PC-9 (cell line): ENCODE data around the gene RNF126. TPM values are rescaled to one million over a fixed set of nuclear protein-coding genes. Genes with fewer than 3 reads are reported as not detected.

ENCODE experiments used
- BruUV-seq: library from RNA; stranded (reverse); fragments of 400-500 nt; replicated peaks from 2 replicates; lab custom pipeline; 2021; lab: Mats Ljungman, UMichigan
- CTCF ChIA-PET: fragments of 300-600 bp; sonication (Branson Sonifier 250); formaldehyde crosslinking; loops from one replicate; lab custom pipeline; 2022; ENCODE audit warnings: antibody characterized with exemption; lab: Charles Lee
- POLR2A ChIA-PET: fragments of 300-600 bp; sonication (Branson Sonifier 250); formaldehyde crosslinking; loops from one replicate; lab custom pipeline; 2022; ENCODE audit warnings: antibody characterized with exemption; ENCODE audit not compliant: unreplicated experiment; lab: Charles Lee
- DNase-seq, 2 experiments: peaks; one replicate each; pipeline versions ENCODE4 v3.0.0 to v3.0.0-alpha.2; 2015 to 2022; ENCODE audit warnings: mixed read lengths in 1 of 2
- H2AFZ ChIP-seq: fragments of 200-600 bp; sonication (generic); 2 replicates; pipeline ENCODE4 v1.8.1; 2017; ENCODE audit warnings: antibody characterized with exemption
- H3F3A ChIP-seq: fragments of 200-600 bp; sonication (generic); 2 replicates; pipeline ENCODE4 v1.8.1; 2017; ENCODE audit warnings: antibody characterized with exemption, mild to moderate bottlenecking, low read depth; ENCODE audit not compliant: insufficient read depth
- H3K27ac ChIP-seq: fragments of 200-600 bp; sonication (generic); 2 replicates; pipeline ENCODE4 v1.6.1; 2016; ENCODE audit warnings: mixed run types
- H3K27me3 ChIP-seq: fragments of 200-600 bp; sonication (generic); 2 replicates; pipeline ENCODE4 v1.6.1; 2016; ENCODE audit warnings: low read depth, mixed run types; ENCODE audit not compliant: insufficient read depth
- H3K36me3 ChIP-seq: fragments of 200-600 bp; sonication (generic); 2 replicates; pipeline ENCODE4 v1.6.1; 2016; ENCODE audit warnings: low read depth, mixed run types
- H3K4me1 ChIP-seq: fragments of 200-600 bp; sonication (generic); replicated peaks from 2 replicates; pipeline ENCODE4 v1.6.1; 2016; ENCODE audit warnings: mixed run types; ENCODE audit not compliant: insufficient read depth
- H3K4me2 ChIP-seq: fragments of 200-600 bp; sonication (generic); 2 replicates; pipeline ENCODE4 v1.6.1; 2017; ENCODE audit warnings: mixed run types
- H3K4me3 ChIP-seq: fragments of 200-600 bp; sonication (generic); 2 replicates; pipeline ENCODE4 v1.6.1; 2016; ENCODE audit warnings: mixed run types
- H3K79me2 ChIP-seq: fragments of 200-600 bp; sonication (generic); 2 replicates; pipeline ENCODE4 v1.6.1; 2017; ENCODE audit warnings: low read depth, mixed run types
- H3K9me2 ChIP-seq: fragments of 200-600 bp; sonication (generic); 2 replicates; pipeline ENCODE4 v1.8.1; 2017; ENCODE audit warnings: mild to moderate bottlenecking; ENCODE audit not compliant: insufficient read depth
- H3K9me3 ChIP-seq: fragments of 200-600 bp; sonication (generic); 2 replicates; pipeline ENCODE4 v1.8.1; 2016; ENCODE audit warnings: low read depth; ENCODE audit not compliant: insufficient read depth
- H4K20me1 ChIP-seq: fragments of 200-600 bp; sonication (generic); 2 replicates; pipeline ENCODE4 v1.8.1; 2017; ENCODE audit not compliant: insufficient read depth
- CTCF ChIP-seq: fragments of 200-600 bp; sonication (generic); conservative IDR thresholded peaks from 2 replicates; pipeline ENCODE4 v1.6.1; 2017; ENCODE audit warnings: mixed run types, antibody characterized with exemption, mild to moderate bottlenecking, moderate library complexity
- EZH2 ChIP-seq: fragments of 200-600 bp; sonication (generic); IDR thresholded peaks from 2 replicates; pipeline ENCODE4 v1.8.0; 2017; ENCODE audit warnings: antibody characterized with exemption, low read depth
- intact Hi-C: fragments of 100-400 bp; cut with micrococcal nuclease; formaldehyde crosslinking; loops from one replicate; pipeline ENCODE4 v1.10.0; 2022; ENCODE audit not compliant: unreplicated experiment
- total RNA-seq: library from RNA; stranded (reverse); gene quantifications from 2 replicates; pipeline ENCODE4 v1.2.3, GENCODE V29; 2021

Gene RNF126
- total RNA-seq, 1 experiment from 2014 or later: 54.4 TPM

GRCh38 chr19:634975-635652 is 27.9 kb downstream of the RNF126 start:
- H2AFZ ChIP-seq: no peak overlapping the region
- peaks cover 7% of the 10 kb centered on the region for H4K20me1 ChIP-seq
- intact Hi-C loops: no loop called here
- peak in 1 of 2 experiments; percentile 27 for DNase-seq
- ChIA-PET CTCF (no interaction called here), POLR2A (no interaction called here)
- H3K4me3 ChIP-seq: no peak overlapping the region
- peaks cover 8% of the 10 kb centered on the region; the same call in 1 of the 2 replicates for H3F3A ChIP-seq
- no peaks in the 10 kb centered on the region for H3K27me3 ChIP-seq
- no TSS peak for BruUV-seq
- H3K79me2 ChIP-seq: peaks cover 34% of the 10 kb centered on the region
- no peaks in the 10 kb centered on the region for H3K36me3 ChIP-seq
- H3K4me1 ChIP-seq: peaks cover 18% of the 10 kb centered on the region
- TF ChIP-seq EZH2 (no peak), CTCF (no peak)
- H3K4me2 ChIP-seq: peak overlapping the region; percentile 97; the same call in 1 of the 2 replicates
- H3K27ac ChIP-seq: no peak overlapping the region
- H3K9me3 ChIP-seq: no peaks in the 10 kb centered on the region
- H3K9me2 ChIP-seq: no peaks in the 10 kb centered on the region

- ChIA-PET CTCF (interaction anchor here (1.2 kb wide), 1 partner anchor 128 kb away, joined by 6 read pairs; no protein-coding TSS in a partner anchor), POLR2A (no interaction called here)
- H4K20me1 ChIP-seq: peaks cover 8% of the 10 kb centered on the region
- H3K4me1 ChIP-seq: peaks cover 14% of the 10 kb centered on the region
- no peaks in the 10 kb centered on the region for H3K9me3 ChIP-seq
- no peak overlapping the region for H3K27ac ChIP-seq
- intact Hi-C loops: no loop called here
- TSS peak; percentile 24 for BruUV-seq
- peaks cover 8% of the 10 kb centered on the region; the same call in 1 of the 2 replicates for H3F3A ChIP-seq
- no peaks in the 10 kb centered on the region for H3K27me3 ChIP-seq
- H3K79me2 ChIP-seq: peaks cover 34% of the 10 kb centered on the region
- H2AFZ ChIP-seq: peak overlapping the region; percentile 98
- peak overlapping the region; percentile 87 for H3K4me3 ChIP-seq
- TF ChIP-seq EZH2 (no peak), CTCF (no peak)
- H3K4me2 ChIP-seq: peak overlapping the region; percentile 97
- H3K9me2 ChIP-seq: no peaks in the 10 kb centered on the region
- peak in 1 of 2 experiments; percentile 16 for DNase-seq
- no peaks in the 10 kb centered on the region for H3K36me3 ChIP-seq
Observed at GRCh38 chr19:633786-634639, 29.0 kb downstream of the RNF126 start.

GRCh38 chr19:633068-633785 is 29.8 kb downstream of the RNF126 start, which contains the start of gene POLRMT:
Gene POLRMT (minus strand): TSS chr19:633537. CDS start chr19:633512, 25 bp downstream.
- CTCF ChIA-PET: interaction anchor here (1.2 kb wide), 1 partner anchor 127 kb away, joined by 6 read pairs; no protein-coding TSS in a partner anchor
- H2AFZ ChIP-seq: peak within 1 kb of the TSS; percentile 98
- no peaks in the 10 kb centered on the region for H3K27me3 ChIP-seq
- peaks cover 34% of the 10 kb centered on the region for H3K79me2 ChIP-seq
- peak within 1 kb of the TSS; percentile 97 for H3K4me2 ChIP-seq
- H3K4me1 ChIP-seq: peaks cover 8% of the 10 kb centered on the region
- no TSS peak for BruUV-seq
- no peak within 1 kb of the TSS for H3K27ac ChIP-seq
- intact Hi-C loops: no loop called here
- H3K4me3 ChIP-seq: peak within 1 kb of the TSS; percentile 87
- no peaks in the 10 kb centered on the region for H3K9me2 ChIP-seq
- H4K20me1 ChIP-seq: peaks cover 11% of the 10 kb centered on the region
- DNase-seq: peak; percentile 91 to 95
- H3F3A ChIP-seq: peaks cover 8% of the 10 kb centered on the region; the same call in 1 of the 2 replicates
- POLR2A ChIA-PET: no interaction called here
- 0 out of 2 replicates have a peak, but pooled peaks cover 7% of the 10 kb centered on the region for H3K36me3 ChIP-seq
- no peak for TF ChIP-seq CTCF
- no peak for TF ChIP-seq EZH2
- no peaks in the 10 kb centered on the region for H3K9me3 ChIP-seq
